ENCODE measurements around the gene MAJIN.

MAJIN gene

DNA sequence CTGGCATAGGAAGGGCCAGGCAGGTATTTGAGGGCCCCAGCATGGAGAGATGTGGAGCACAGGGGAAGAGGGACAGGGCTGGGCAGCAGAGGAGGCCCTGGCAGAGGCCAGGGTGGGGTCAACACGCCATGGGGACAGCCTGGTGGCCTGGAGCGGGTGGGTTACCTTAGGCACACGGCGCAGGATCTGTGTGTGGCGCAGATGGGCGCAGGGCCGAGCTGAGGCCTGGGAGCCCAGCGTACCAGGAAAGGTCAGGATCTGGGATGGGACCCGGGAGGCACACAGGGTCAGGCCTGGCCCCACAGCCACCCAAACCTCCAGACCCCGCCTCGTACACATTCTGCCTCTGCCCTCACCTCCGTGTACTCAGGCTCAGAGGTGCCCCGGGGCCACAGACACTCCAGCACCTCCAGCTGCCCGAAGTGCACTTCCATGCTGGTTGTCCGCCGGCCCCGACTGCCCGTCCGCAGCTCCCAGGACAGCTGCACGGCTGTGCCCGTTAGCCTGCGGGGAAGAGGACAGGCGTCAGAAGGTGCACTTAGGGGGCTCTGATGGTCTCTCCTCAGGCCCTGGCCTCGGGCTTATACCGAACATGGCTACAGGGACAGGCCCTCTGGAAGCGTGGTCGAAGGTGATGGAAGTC, 61.3 kb downstream of the MAJIN start:
- no peak for TF ChIP-seq CTCF (IDR thresholded peaks at IDR 0.05; ENCODE audit: low read depth, low read length, missing control alignments)
- no peak for DNase-seq (ENCODE audit: low read depth)
- in situ Hi-C loops (cut with HindIII; ENCODE audit: low sequenced_read_pairs) = no loop called here
- no peak overlapping the region for H3K4me3 ChIP-seq (ENCODE audit: low read depth, low read length)

DNA sequence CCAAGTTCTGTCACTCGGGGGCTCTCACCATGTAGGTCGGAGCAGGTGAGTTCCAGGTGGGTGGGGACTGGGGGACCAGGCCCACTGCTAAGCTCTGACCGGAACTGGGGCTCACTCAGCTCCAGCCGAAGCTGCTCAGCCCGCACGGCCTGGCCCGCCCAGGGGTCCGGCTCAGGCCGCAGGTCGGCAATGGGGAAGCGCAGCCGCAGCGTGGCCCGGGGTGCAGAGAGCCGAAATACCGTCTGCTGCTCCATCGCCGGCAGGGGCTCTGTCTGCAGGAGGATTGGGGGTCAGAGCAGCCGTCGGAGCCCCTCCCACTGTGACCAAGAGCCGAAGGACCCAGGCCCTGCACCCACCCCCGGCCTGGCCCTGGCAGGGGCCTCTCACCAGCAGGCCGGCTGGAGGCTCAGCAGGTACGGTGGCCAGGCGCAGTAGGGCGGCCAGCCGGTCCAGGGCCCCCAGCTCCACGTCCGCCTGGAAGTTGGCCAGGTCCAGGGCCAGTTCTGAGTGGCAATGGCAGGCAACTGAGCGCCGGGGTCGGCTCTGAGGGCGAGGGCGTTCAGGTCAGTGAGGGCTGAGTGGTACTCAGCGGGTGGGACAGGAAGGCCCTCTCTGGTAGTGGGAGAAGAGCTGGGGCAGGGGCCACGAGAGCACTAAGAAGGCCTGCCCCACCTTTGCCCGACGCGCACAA, 62.1 kb downstream of the MAJIN start:
- no peak overlapping the region for H3K4me3 ChIP-seq (ENCODE audit: low read depth, low read length)
- DNase-seq (ENCODE audit: low read depth) = no peak
- in situ Hi-C loops (cut with HindIII; ENCODE audit: low sequenced_read_pairs) = no loop called here
- no peak for TF ChIP-seq CTCF (IDR thresholded peaks at IDR 0.05; ENCODE audit: low read depth, low read length, missing control alignments)

- no peak for TF ChIP-seq CTCF (IDR thresholded peaks at IDR 0.05; ENCODE audit: low read depth, low read length, missing control alignments)
- in situ Hi-C loops (cut with HindIII; ENCODE audit: low sequenced_read_pairs) = no loop called here
- no peak overlapping the region for H3K4me3 ChIP-seq (ENCODE audit: low read depth, low read length)
- no peak for DNase-seq (ENCODE audit: low read depth)
These were observed 63.1 kb downstream of the MAJIN start for GRCh38 chr11:64908766-64909165.

DNA sequence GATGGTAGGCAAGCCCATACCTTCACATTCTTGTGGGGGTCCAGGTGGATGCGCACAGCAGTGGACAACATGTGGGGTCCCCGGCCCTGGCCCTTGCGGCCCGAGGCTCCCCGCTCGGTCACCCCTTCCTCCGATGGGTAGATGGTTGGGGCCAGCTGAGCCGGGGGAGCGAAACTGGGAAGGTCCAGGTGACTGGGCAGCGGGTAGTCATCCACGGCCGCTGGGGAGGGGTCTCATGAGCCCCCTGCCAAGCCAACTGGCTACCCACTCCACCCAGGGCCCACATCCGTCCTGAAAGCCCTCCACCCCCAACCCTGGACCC, 65.6 kb downstream of the MAJIN start:
- H3K4me3 ChIP-seq (ENCODE audit: low read depth, low read length) = no peak overlapping the region
- in situ Hi-C loops (cut with HindIII; ENCODE audit: low sequenced_read_pairs) = no loop called here
- DNase-seq (ENCODE audit: low read depth) = no peak
- TF ChIP-seq CTCF (IDR thresholded peaks at IDR 0.05; ENCODE audit: low read depth, low read length, missing control alignments) = no peak

GRCh38 chr11:64905516-64906313, 66.2 kb downstream of the MAJIN start:
- in situ Hi-C loops (cut with HindIII; ENCODE audit: low sequenced_read_pairs) = no loop called here
- H3K4me3 ChIP-seq (ENCODE audit: low read depth, low read length) = no peak overlapping the region
- no peak for DNase-seq (ENCODE audit: low read depth)
- no peak for TF ChIP-seq CTCF (IDR thresholded peaks at IDR 0.05; ENCODE audit: low read depth, low read length, missing control alignments)

DNA sequence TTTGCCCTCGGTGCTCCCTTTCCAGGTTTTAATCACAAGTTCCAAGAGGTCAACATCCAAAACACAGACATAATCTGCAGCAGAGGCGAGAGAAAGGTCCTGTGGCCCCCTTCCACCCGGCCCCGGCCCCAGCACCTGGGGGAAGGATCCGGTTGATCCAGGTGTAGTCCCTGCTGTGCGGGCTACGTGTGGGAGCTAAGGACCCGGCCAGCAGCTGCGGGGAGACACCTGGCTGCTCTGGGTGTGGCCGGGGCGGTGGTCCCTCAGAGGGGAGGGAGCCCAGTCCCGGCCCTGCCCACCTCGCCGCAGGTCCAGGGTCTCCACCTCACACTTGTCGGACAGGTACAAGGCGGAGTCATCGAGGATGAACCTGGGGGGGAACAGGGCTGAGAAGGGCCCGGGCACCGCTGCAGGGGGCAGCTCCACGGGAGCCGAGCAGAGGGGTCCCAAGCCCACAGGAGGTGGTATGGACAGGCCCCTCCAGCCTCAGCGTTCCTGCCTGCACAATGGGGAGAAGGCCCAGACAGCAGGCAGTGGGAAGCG, 68.5 kb downstream of the MAJIN start:
- in situ Hi-C loops (cut with HindIII; ENCODE audit: low sequenced_read_pairs) = no loop called here
- no peak for TF ChIP-seq CTCF (IDR thresholded peaks at IDR 0.05; ENCODE audit: low read depth, low read length, missing control alignments)

More for the DNA sequence above, 68.5 kb downstream of the MAJIN start:
- H3K4me3 ChIP-seq (ENCODE audit: low read depth, low read length) = no peak overlapping the region
- DNase-seq (ENCODE audit: low read depth) = no peak

All from astrocyte of the cerebellum (primary cell).